ENCODE data around the gene NR5A1.

The NR5A1 gene

DNA sequence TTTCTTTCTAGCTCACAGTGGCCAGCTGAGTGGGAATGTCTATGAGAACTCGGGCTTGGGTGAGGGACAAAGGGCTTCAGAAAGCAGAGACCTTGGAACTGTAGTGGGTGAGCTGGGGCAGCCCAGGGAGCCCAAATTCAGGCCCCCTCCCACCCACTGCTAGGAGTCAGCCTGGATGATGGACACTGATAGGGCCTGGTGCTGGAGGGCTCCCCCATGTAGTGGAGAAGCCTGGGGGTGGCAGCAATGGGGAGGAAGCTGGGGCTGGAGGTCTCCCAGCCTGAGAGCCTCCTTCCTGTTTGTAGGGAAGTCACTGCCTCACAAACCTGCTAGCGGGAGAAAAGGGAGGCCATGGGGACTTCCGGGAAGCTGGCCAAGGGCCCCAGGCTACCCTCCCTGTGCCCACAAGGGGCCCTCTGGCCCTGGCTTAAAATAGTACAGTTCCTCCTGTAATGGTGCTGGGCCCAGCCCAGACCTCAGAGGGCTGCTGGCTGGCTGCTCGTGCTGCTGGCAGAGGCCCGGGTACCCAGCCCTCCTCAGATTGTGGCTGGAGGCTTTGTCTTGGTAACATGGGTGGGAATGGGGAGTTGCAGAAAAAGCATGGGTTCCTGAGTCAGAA, 6.3 kb upstream of the NR5A1 start:
- peak; percentile 12 to 28 for DNase-seq

DNA sequence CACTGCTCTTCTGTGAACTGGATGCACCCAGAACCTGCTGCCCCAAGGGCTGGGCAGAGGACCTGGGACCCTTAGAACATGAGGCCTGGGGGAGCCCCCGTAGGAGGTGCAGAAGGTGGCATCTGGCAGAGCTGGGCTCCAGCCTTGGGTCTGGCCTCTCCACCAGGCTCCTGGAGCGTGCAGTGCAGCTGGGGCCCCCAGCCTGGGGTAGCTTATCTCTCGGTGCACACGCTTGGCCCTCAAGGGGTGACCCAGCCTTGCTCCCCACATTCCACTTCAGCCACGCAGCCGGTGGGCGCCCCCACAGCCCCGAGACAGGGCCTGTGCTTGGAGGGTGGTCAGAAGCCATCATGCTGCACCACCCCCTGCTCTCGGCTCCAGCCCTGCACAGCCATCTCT, 5.6 kb upstream of the NR5A1 start:
- no peak for DNase-seq

DNA sequence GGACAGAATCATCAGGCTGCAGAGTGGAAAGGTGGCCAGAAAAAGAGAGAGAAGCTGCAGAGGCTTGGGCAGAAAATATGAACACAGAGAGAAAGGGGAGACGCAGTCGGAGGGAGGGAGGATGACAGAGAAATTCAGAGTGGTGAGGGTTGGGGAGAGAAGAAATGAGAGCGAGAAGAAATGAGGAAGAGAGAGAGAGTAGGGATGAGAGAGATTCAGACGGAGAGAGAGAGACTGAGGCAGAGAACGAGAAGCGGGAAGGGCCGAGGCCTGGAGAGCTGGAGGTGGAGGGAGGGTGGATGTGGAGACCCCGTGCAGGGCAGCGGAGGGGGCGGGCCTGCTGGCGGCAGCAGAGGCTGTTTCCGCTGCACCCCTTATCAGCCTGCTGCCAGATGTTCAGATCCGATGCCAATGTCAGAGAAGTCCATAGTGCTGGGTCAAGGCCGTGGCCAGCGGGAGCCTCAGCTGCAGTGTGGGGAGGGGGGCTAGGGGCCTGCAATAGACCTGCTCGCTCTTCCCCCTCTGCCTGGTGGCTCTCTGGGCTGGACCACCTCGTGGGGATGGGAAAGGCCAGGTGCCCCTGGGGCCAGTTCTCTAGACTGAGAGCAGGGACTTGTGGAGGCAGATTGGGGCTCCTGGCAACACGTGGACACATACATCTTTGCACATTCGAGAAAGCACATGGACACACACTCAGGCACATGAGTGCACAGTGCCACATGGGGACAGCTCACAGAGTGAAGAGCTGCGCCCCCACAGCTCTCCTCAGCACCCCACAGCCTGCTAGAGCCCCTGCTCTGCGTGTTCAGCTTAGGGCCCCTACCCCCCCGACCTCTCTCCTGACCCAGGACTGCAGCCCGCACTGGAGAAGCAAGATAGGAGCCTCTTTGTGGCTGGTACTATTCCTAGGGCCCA, 4.9 kb upstream of the NR5A1 start:
- no peak for DNase-seq

DNA sequence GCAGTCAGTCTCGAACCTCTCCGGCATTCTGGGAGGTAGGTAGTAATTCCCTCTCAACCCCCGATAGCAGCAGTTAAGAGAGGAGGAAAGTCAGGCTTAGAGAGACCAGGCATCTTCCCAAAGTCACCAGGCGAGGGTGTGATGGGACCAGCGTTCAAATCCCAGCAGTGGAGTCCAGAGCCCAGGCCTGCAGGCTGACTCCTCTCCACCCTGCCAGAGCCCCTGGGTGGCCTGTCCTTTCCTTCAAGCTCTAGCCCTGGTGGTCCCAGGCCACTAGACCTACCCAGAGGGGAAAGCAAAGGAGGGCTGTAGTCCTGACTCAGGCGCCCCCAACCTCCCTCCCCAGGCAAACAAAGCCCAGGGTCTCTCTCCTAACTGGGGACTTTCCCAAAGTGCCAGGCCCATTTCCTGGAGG, 4.2 kb upstream of the NR5A1 start:
- no peak for DNase-seq

DNA sequence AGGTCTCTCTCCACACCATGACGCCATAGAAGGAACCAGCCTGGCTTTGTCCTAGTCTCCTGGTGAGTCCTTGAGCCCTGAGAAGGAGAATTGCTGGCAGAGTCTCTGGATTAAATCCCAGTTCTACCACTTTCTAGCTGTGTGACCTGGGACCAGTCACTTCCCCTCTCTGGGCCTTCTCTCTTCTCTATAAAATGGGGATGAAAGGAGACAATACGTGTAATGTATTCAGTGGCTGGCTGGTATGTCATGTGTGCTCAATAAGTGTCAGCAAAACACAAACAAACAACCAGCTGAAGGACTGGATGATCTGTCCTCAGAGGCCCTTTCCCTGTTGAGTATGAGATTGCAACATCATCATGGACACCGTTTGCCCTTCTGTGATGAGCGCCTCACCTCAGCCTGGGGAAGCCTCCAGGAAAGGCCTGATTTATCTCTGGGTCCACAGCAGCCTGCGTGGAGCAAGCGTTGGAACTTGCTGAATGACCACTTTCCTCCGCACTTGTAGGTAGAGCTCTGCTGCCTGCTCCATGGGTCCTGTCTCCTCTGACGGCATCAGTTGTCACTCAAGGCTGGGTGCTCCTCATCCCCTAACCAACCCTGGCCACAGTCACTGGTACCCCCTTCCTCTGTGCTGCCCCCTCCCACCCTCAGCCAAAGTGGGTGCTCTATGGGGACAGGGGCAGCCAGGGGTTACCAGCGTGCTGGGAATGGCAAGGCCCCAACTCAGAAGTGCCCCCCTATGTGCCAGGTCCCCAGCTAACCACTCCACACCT, 3.6 kb upstream of the NR5A1 start:
- DNase-seq: no peak

DNA sequence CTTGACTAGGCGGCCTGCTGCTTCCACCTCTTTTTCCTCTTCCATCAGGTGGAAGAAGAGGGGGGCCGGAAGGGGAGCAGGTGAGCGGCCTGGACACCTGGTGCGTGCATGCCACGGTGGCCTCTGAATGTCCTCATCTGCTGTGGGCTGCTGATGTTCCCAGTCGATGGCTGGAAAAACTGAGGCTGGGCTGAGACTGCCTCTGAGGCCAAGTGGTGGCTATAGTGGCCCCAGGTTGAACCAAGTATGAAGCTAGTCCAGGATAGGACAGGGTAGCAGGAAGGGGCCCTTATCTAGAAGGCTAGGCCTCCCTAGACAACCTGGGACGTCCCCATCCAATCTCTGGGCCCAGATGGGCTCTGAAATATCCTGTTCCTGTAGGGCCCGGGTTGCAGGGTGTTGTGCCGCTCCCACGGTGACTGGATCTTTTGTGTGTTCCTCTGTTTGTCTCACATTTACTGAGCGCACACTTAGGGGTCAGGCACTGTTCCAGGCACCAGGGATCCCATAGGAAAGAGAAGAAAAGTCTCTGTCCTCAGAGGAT, 753 bp upstream of the NR5A1 start:
- DNase-seq: no peak

DNA sequence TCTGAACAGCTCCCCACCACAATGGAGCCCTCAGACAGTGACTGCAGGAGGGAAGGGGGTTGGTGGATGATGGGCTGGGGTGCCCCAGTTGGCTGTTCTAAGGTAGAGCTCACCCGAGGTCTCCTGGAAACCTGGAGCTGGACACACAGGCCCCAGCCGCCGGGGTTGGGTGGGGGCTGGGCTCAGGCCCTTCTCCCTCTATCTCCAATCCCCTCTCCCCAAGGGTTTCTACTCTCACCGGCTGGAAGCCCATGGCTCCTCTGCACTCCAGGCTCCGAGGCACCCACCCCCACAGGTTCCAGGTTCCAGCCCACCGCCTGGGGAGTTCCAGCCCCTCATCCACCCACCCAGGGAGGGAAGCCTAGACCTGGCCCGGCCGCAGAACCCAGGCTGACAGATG, 766 bp downstream of the NR5A1 start:
- DNase-seq: no peak

DNA sequence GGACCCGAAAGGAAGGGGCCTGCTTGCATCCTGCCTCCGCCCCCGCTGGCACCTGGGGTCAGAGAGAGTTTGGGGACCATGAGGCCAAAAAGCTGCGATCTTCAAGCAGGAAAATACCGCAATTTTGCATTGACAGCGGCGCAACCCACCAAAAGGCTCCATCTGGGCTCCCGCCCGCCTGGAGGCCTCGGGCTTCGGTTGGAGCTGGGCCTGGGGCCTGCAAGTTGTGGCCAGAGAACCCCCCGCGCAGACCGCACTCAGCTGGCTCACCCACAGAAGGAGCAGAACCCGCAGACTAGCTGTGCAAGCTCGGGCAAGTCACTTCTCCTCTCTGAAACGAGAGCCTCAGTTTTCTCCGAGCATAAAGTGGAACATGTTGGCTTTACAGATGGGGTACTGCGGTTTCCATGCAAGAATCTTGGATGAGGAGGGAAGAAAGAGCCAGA, 1.3 kb downstream of the NR5A1 start:
- no peak for DNase-seq

DNA sequence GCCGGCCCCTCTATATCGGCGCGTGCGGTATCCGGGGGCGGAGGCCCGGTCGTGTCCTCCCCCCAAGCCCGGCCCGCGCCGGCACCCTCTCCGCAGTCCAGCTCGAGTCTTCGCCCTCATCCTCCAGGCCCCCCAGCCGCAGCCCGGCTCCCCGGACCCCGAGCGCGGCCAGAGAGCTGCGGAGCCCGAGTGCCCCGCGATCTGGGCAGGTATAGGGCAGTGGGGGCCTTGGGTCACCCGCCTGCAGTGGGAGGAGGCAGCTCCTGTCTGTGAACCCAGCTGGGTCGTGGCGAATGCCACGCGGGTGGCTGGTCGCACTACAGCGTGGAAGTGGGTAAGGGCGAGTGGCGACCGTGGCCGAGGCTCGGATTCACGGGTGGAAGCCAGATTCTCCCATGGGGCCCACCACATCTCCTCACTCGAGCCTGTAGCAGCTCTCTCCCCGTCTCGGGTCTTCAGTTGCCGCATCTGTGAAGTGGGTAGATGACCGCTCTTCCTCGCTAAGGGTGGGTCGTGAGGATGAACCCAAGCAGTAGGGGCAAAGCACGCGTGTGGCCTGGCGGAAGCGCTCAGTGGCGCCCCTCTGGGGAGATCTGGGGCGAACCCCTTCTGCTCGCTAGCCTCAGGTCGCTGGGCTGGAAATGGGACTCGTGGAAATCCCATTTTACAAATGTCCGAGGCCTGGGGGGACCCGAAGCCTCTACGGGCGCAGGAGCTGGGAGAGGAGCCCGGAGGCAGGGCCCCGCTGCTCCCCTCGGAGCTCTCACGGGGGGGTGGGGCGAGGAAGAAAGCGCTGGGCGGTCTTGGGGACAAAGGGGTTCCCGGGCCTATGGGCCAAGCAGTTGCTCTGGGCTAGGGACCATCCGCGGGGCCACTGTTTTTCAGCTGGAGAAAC, 1.9 kb downstream of the NR5A1 start:
- DNase-seq: no peak

DNA sequence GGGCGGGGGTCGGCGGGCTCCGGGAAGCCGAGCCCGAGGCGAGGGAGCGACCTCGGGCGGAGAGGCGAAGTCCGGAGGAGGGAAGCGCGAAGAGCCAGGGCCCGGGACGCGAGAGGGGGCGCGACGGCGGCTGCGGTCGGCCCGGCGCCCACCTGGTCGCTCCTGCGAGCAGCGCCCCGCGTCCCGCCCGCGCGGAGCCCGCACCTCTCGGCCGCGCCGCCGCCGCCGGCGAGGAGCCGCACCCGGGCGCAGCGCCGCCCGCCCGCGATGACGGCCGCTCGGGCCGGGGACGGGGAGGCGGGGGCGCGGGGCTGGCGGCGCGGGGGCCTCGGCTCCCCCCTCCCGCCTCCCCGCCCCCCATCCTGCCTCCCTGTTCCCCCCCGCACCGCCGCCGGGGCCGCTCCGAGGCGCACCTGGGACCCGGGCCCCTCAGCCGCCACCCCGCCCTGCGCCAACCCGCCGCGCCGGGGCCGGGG, 2.6 kb downstream of the NR5A1 start:
- no peak for DNase-seq

DNA sequence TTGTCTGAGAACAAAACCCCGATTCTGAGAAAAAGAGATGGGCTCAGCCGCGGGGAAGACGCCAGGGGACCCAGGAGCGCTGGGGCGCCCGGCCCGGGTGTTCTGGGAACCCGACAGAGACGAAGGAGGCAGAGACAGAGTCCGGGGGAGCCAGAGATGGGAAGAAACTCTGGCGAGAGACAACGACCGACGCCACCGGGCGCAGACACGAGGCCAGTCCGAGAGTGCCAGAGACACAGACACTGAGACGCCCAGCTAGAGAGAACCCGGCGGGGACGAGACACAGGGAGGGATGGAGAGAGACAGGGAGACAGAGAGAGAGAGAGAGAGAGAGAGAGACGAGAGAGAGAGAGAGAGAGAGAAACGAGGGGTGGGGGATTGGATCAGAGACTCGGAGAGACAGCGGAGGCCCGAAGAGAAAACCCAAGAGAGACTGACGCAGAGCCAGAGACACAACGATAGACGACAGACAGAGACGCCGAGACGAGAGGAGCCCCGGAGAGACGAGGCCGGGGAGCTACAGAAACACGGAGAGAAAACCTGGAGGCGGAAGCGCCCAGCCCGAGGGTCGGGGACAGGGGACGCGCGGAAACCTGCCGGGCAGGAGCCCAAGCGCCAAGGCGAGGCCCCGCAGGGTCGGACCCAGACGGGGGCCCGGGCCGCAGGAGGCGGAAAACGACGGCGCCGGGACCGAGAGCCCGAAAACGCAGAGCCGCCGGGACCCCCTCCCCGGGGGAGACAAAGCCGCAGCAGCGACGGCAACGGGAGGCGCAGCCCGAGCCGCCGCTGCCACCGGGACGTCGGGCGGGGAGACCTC, 3.3 kb downstream of the NR5A1 start:
- no peak for DNase-seq

DNA sequence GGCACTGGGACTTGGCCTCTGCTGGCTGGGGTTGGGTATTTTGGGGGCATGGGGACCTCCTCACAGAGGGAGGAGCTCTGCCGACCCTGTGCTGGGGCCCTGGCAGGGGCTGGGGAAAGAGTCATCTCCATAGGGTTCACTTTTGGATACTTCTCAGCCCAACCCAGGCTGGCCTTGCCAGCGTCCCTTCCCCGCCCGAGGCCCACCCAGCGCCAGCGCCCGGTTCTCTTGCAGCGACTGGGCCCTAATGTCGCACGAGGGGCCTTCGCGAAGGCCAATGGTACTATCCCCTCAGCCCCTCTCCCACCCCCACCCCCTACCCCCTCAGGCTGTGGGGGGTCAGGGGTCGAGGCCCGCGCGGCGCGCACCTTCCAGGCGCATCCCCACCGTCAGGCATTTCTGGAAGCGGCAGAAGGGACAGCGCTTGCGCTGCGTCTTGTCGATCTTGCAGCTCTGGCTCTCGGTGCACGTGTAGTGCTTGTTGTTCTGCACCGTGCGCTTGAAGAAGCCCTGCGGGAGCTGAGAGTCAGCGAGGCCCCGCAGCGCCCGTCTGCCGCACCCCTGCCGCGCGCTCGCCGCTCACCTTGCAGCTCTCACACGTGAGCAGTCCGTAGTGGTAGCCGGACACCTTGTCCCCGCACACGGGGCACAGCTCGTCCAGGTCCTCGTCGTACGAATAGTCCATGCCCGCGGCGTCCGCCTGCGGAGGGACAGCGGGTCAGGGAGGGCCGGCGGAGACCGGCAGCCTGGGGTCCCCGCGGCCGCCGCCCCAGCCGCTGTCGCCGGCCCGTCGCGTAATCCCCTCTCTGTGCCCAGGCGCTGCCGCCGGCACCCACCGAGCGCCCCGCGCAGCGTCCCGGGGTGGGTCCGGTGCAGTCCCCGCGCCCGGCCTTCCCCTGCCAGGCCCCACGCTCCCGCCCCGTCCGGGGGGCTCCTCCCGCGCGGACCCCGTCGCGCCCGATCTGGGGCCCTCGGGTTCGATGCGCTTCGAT, 4.2 kb downstream of the NR5A1 start:
- no peak for DNase-seq

DNA sequence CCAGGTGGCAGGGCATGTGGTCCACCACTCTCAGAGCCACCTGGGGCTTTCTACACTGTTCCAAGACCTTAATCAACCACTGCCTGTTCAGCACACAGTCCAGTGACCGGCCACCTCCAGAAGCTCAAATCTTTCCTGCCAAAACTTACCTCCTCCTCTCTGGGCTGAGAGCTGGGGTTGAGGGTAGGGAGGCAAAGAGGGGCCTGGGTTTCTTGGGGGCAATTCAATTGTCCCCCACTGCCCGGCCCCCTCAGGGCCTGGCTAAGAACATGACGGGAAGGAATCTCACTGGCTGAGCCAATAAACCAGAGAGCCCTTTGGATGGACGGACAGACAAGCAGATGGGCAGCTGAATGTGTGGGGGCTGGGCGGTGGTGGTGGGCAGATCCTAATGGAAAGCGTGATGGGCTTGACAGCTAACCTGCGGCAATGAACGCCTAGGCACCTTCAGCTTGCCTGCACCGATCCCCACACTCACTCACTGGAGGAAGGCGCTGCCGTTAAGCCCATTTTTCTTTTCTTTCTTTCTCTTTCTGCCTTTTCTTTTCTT, 5.4 kb downstream of the NR5A1 start:
- DNase-seq: no peak

DNA sequence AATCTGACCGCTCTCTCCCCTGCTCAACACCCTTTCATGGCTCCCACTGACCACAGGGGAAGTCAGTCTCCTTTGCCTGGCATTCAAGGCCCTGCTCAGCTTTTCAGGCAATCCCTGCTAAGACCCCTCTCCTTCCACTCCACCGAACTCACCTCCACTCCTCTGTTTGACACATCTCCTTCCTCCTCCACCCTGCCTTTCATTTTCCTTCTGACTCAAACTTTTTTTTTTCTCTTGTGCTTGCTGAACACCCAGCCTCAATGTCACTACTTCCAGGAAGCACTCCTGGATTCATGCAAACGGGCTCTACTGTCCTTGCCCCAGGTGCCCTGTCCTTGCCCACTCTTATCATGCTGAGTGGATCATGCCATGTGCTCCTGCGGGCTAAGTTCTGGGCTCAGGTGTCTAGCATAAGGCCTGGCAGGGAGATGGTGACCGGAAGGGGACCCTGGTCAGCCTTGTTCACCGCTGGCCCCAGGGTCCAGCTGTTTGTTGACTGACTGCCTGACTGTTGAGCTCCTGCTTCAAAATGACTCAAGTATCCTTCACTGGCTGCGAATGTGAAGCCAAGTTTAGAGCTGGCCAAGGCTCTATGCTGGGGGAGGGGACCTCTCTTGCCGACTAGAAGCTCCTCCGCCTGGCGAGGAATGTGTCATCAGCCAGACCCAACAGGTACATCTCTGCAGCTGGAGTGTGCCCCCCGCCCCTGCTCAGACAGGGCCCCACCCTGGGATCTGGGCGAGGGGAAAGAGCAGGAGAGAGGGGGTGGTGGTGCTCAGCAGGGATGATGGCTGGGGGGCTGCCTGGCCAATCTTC, 6.2 kb downstream of the NR5A1 start:
- DNase-seq: no peak

DNA sequence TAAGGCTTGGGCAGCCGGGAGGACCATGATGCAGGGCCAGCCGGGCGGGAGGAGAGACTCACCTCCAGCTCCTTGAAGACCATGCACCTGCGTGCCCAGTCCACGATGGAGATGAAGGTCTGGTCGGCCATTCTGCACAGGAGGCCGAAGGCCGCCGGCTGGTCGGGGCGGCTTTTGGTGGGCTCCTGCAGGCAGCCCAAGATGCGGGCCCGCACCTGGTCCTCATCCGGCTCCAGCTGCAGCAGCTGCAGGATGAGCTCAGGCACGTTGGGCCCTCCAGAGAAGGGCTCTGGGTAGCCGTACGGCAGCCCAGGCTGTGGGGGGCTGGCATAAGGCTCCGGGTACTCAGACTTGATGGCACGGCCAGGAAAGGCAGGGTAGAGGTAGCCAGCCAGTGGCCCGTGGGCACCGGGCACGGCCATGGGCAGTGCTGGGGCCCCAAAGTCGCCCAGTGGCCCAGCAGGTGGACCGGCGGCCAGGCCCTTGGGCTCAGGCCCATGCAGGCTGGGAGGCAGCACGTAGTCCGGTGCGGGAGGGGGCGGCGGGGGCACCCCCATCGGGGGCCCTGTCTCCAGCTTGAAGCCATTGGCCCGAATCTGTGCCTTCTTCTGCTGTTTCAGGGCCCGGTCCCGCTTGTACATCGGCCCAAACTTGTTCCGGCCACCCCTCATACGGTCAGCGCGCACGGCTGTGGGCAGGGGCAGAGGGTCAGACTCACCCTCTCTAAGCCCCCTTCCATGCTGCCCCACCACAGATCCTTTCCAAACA, 7.0 kb downstream of the NR5A1 start:
- DNase-seq: no peak

DNA sequence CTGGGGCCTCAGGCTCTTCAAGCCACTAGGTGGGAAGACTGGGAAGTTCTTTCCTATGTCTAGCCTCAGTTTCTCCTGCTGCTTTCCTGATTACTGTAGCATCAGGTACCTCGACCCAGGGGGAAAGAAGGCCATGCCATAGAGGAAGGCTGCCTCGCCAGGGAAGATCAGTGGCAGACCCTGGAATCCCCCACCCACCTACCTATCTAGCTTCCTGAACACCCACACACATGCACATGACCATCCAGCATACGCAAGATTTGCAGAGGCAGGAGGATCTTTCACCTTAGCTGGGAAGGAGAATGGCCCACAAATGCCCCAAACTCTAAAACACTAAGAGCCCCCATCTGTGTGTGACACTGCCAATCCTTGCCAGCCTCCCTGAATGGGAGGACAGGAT, 8.0 kb downstream of the NR5A1 start:
- DNase-seq: no peak

DNA sequence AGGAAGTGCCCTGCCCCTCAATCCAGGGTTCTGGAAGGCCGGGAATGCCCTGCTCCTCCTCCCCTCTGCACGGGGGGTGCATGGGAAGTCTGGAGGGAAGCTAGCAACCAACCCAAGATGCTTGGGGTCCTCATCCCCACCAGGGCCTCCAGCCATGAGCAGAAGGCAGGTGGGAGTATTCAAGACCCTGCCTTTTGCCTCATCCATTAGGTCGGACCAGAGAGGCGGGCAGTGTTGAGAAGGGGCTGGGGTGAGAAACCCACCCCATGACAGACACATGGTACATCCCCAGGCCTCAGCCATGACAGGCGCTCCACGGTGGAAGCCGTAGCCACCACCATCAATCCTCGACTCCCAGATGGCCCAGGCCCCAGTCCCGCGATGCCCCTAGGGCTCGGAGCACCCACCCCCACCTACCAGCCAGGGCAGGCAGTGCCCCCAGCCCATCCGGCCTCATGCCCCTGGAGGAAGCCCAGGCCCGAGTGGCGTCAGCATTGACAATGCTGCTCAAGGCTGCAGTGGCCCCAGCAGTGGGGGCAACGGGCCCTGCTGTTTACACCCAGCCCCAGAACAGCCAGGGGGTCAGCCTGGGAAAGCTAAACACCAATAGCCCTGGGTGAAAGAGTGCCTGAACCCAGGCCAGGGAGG, 8.6 kb downstream of the NR5A1 start:
- no peak for DNase-seq

All from AML-193 (cell line).